ENCODE data around the gene TTLL7. TPM values are rescaled to one million over a fixed set of nuclear protein-coding genes. Genes with fewer than 3 reads are reported as not detected.

The TTLL7 gene
- total RNA-seq, 2 donors from 2014 or later: 25.7 to 29.0 TPM

DNA sequence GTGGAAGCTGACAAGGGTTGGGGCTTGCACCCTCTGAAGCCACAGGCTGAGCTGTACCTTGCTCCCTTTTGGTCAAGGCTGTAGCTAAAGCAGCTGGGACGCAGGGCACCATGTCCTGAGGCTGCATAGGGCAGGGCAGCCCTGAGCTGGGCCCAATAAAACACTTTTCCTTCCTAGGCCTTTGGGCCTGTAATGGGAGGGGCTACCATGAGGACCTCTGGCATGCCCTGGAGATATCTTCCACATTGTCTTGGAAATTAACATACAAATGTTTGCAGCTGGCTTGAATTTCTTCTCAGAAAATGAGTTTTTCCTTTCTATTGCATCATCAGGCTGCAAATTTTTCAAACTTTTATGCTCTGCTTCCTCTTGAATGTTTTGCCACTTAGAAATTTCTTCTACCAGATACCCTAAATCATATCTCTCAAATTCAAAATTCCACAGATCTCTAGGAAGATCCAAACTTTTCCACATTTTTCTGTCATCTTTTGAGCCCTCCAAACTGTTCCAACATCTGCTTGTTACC lies 32.9 kb upstream of the TTLL7 start:
- DNase-seq (no peak), ATAC-seq (no peak)
- Histone ChIP-seq H3K27me3 (no peaks in the 10 kb centered on the region), H3K9me3 (no peaks in the 10 kb centered on the region), H3K4me1 (no peaks in the 10 kb centered on the region), H3K27ac (no peak overlapping the region), H3K4me3 (no peak overlapping the region), H3K36me3 (replicated peaks in 1 of 2; ENCODE audit: insufficient read depth in 1 of 2, low read depth in 2 of 2) (no peaks in the 10 kb centered on the region)
- no peak for TF ChIP-seq POLR2A (IDR thresholded peaks at IDR 0.05)
- TF ChIP-seq CTCF (IDR thresholded peaks at IDR 0.05): no peak
- intact Hi-C loops (cut with DNase I): no loop called here
- WGBS, 2 donors: 83% methylated on average over 1 of the region's 1 CpG; no CpG with 5 or more reads in 1 of the 2 donors

DNA sequence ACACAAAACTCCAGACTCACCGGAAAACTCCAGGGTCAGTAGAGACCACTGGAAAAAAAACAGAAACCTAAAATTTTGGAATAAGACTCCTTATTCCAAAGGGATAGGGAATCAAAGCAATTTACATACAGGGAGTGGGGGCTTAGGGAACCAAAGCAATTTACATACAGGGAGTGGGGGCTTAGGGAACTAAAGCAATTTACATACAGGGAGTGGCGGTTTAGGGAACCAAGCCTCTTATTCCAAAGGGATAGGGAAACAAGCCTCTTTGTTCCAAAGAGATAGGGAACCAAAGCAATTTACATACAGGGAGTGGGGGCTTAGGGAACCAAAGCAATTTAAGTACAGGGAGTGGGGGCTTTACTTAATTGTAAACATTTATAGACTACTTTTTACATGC lies 28.4 kb upstream of the TTLL7 start:
- no peak overlapping the region for H3K4me3 ChIP-seq
- intact Hi-C loops (cut with DNase I): no loop called here
- TF ChIP-seq CTCF (IDR thresholded peaks at IDR 0.05) (no peak), POLR2A (IDR thresholded peaks at IDR 0.05) (no peak)
- no peaks in the 10 kb centered on the region for H3K27me3 ChIP-seq
- H3K36me3 ChIP-seq (replicated peaks in 1 of 2; ENCODE audit: insufficient read depth in 1 of 2, low read depth in 2 of 2): no peaks in the 10 kb centered on the region
- no peak overlapping the region for H3K27ac ChIP-seq
- no peaks in the 10 kb centered on the region for H3K4me1 ChIP-seq
- WGBS, 2 donors: 79 to 89% methylated on average over 2 of the region's 2 CpGs
- no peaks in the 10 kb centered on the region for H3K9me3 ChIP-seq
- DNase-seq (no peak), ATAC-seq (no peak)

GRCh38 chr1:84025966-84026365 lies 27.0 kb upstream of the TTLL7 start:
- 73 to 91% methylated on average over 3 of the region's 3 CpGs for WGBS, 2 donors
- H3K27me3 ChIP-seq: no peaks in the 10 kb centered on the region
- no peaks in the 10 kb centered on the region for H3K36me3 ChIP-seq (replicated peaks in 1 of 2; ENCODE audit: insufficient read depth in 1 of 2, low read depth in 2 of 2)
- no peaks in the 10 kb centered on the region for H3K9me3 ChIP-seq
- DNase-seq (no peak), ATAC-seq (no peak)
- no peak overlapping the region for H3K4me3 ChIP-seq
- intact Hi-C loops (cut with DNase I): no loop called here
- H3K4me1 ChIP-seq: peaks cover 1% of the 10 kb centered on the region
- H3K27ac ChIP-seq: no peak overlapping the region
- TF ChIP-seq POLR2A (IDR thresholded peaks at IDR 0.05) (no peak), CTCF (IDR thresholded peaks at IDR 0.05) (no peak)

DNA sequence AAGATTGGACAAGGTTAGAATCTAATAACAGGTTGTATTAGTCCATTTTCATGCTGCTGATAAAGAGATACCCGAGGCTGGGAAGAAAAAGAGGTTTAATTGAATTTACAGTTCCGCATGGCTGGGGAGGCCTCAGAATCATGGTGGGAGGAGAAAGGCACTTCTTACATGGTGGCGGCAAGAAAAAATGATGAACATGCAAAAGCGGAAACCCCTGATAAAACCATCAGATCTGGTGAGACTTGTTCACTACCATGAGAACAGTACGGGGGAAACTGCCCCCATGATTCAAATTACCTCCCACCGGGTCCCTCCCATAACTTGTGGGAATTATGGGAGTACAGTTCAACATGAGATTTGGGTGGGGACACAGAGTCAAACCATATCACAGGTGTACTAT lies 22.9 kb upstream of the TTLL7 start:
- 94 to 95% methylated on average over 6 of the region's 6 CpGs for WGBS, 2 donors
- Histone ChIP-seq H3K27ac (no peak overlapping the region), H3K9me3 (no peaks in the 10 kb centered on the region), H3K36me3 (replicated peaks in 1 of 2; ENCODE audit: insufficient read depth in 1 of 2, low read depth in 2 of 2) (no peaks in the 10 kb centered on the region), H3K4me3 (no peak overlapping the region), H3K4me1 (peaks cover 12% of the 10 kb centered on the region), H3K27me3 (no peaks in the 10 kb centered on the region)
- ATAC-seq (no peak), DNase-seq (no peak)
- intact Hi-C loops (cut with DNase I): no loop called here
- TF ChIP-seq CTCF (IDR thresholded peaks at IDR 0.05) (no peak), POLR2A (IDR thresholded peaks at IDR 0.05) (no peak)

- Histone ChIP-seq H3K9me3 (no peaks in the 10 kb centered on the region), H3K36me3 (replicated peaks in 1 of 2; ENCODE audit: insufficient read depth in 1 of 2, low read depth in 2 of 2) (no peaks in the 10 kb centered on the region), H3K4me3 (no peak overlapping the region), H3K27me3 (no peaks in the 10 kb centered on the region), H3K4me1 (peaks cover 12% of the 10 kb centered on the region), H3K27ac (peak overlapping the region in 2 of 4 donors; percentile 5 to 51)
- DNase-seq: peak in 3 of 4 donors; percentile 20 to 39 (median 28)
- WGBS, 2 donors: 3 to 12% methylated on average over 3 of the region's 3 CpGs
- intact Hi-C loops (cut with DNase I): no loop called here
- TF ChIP-seq POLR2A (IDR thresholded peaks at IDR 0.05) (no peak), CTCF (IDR thresholded peaks at IDR 0.05) (peak in 1 of 7 experiments; percentile 27)
- peak; percentile 71 for ATAC-seq
Observed at GRCh38 chr1:84020151-84020550, 21.2 kb upstream of the TTLL7 start.
